HEK293T (cell line): ENCODE measurements around the gene SERGEF.

Experiments
- BHLHE40 ChIP-seq: fragments of 450-650 bp; IDR thresholded peaks from 2 replicates; pipeline ENCODE4 v1.6.1; 2016; ENCODE audit warnings: mild to moderate bottlenecking, moderate library complexity, borderline replicate concordance
- FOXM1 ChIP-seq: fragments of 450-650 bp; IDR thresholded peaks from 2 replicates; pipeline ENCODE4 v1.6.1; 2017; ENCODE audit warnings: mild to moderate bottlenecking, borderline replicate concordance
- SP1 ChIP-seq: fragments of 450-650 bp; IDR thresholded peaks from 2 replicates; pipeline ENCODE4 v1.6.1; 2017
- SUZ12 ChIP-seq: fragments of 450-650 bp; IDR thresholded peaks from 2 replicates; pipeline ENCODE4 v1.6.1; 2016; ENCODE audit warnings: mild to moderate bottlenecking
- TF ChIP-seq, protein P1 (sequence below): fragments of 450-650 bp; IDR thresholded peaks from 2 replicates; pipeline ENCODE4 v1.6.1; 2016

DNA sequence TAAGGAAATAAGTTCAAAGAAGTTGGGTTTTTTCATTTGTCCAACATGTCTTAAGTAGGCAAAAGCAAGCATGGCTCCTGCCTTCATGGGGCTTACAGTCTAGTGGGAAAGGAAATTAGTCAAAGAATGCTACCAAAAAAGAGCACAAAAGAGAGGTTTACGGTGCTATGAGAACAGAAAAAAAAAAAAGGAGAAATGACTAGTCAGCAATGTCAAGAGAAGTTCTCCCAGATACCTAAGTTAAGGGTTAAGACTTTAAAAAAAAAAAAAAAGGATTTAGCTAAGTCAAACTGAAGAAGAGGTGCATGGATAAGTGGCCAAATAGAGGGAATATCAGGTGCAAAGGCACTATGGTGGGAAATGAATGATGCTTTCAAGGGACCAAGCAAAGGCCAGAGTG lies 29.3 kb downstream of the SERGEF start:
- no peak for TF ChIP-seq SUZ12
- no peak for TF ChIP-seq FOXM1
- TF ChIP-seq BHLHE40: no peak
- no peak for TF ChIP-seq SP1
- TF ChIP-seq, protein P1, sequence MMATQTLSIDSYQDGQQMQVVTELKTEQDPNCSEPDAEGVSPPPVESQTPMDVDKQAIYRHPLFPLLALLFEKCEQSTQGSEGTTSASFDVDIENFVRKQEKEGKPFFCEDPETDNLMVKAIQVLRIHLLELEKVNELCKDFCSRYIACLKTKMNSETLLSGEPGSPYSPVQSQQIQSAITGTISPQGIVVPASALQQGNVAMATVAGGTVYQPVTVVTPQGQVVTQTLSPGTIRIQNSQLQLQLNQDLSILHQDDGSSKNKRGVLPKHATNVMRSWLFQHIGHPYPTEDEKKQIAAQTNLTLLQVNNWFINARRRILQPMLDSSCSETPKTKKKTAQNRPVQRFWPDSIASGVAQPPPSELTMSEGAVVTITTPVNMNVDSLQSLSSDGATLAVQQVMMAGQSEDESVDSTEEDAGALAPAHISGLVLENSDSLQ: no peak
